ENCODE data around the gene RNF220.

DNA sequence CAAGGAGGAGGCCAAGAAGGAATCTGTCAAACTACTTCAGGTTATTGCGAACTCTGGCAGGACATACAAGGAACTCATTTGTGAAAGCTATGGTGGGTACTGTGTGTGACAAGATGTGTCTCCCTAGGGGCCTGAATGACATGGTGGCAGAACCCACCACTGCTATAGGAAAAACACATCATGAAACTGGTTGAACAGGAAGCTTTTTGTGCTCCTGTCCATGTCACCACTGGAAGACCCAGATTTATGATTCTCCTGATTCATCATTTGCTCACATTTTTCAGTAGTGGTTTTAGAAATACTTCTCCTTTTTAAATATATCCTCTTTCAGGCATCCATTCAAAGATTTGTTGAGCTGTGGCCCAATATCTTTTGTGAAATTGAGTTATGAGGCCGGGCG lies 293.1 kb downstream of the RNF220 start:
- no peak for TF ChIP-seq POLR2A (IDR thresholded peaks at IDR 0.05)
- TF ChIP-seq, protein P1, sequence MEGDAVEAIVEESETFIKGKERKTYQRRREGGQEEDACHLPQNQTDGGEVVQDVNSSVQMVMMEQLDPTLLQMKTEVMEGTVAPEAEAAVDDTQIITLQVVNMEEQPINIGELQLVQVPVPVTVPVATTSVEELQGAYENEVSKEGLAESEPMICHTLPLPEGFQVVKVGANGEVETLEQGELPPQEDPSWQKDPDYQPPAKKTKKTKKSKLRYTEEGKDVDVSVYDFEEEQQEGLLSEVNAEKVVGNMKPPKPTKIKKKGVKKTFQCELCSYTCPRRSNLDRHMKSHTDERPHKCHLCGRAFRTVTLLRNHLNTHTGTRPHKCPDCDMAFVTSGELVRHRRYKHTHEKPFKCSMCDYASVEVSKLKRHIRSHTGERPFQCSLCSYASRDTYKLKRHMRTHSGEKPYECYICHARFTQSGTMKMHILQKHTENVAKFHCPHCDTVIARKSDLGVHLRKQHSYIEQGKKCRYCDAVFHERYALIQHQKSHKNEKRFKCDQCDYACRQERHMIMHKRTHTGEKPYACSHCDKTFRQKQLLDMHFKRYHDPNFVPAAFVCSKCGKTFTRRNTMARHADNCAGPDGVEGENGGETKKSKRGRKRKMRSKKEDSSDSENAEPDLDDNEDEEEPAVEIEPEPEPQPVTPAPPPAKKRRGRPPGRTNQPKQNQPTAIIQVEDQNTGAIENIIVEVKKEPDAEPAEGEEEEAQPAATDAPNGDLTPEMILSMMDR (IDR thresholded peaks at IDR 0.05), result no peak
